Endodermal cell (in vitro differentiated cells): ENCODE results near the gene COL18A1. TPM values are rescaled to one million over a fixed set of nuclear protein-coding genes. Genes with fewer than 3 reads are reported as not detected.

ENCODE experiments used
- DNase-seq: peaks from one replicate; pipeline ENCODE4 v3.0.0-alpha.2; 2017
- H3K27ac ChIP-seq: 2 replicates; pipeline ENCODE4 v1.5.1; 2013; ENCODE audit warnings: mild to moderate bottlenecking, low read depth, low read length, moderate library complexity
- H3K27me3 ChIP-seq: 2 replicates; pipeline ENCODE4 v1.6.1; 2013; ENCODE audit warnings: mild to moderate bottlenecking, low read length, moderate library complexity; ENCODE audit not compliant: insufficient read depth, control insufficient read depth, poor library complexity, severe bottlenecking
- H3K36me3 ChIP-seq: 2 replicates; pipeline ENCODE4 v1.7.0; 2013; ENCODE audit warnings: mild to moderate bottlenecking, low read length, moderate library complexity; ENCODE audit not compliant: control insufficient read depth, insufficient read depth
- H3K4me1 ChIP-seq: one replicate; pipeline ENCODE4 v1.7.0; 2013; ENCODE audit warnings: low read length; ENCODE audit not compliant: control insufficient read depth, insufficient read depth
- H3K4me3 ChIP-seq: 2 replicates; pipeline ENCODE4 v1.5.1; 2013; ENCODE audit warnings: mild to moderate bottlenecking, low read length, moderate library complexity
- H3K9ac ChIP-seq: 2 replicates; pipeline ENCODE4 v1.6.1; 2013; ENCODE audit warnings: mild to moderate bottlenecking, low read length, moderate library complexity; ENCODE audit not compliant: poor library complexity, severe bottlenecking; ENCODE audit errors: extremely low read depth
- H3K9me3 ChIP-seq: 2 replicates; pipeline ENCODE4 v1.6.1; 2013; ENCODE audit warnings: mild to moderate bottlenecking, low read length, moderate library complexity; ENCODE audit not compliant: control insufficient read depth
- H3K27ac Mint-ChIP-seq: 2 replicates; pipeline ENCODE4 v1.8.0; 2020; ENCODE audit warnings: mixed read lengths
- H3K27me3 Mint-ChIP-seq: 2 replicates; pipeline ENCODE4 v1.8.0; 2021; ENCODE audit warnings: mild to moderate bottlenecking, mixed read lengths; ENCODE audit not compliant: insufficient read depth
- H3K36me3 Mint-ChIP-seq: 2 replicates; pipeline ENCODE4 v1.8.0; 2020; ENCODE audit warnings: low read depth, mixed read lengths
- H3K4me1 Mint-ChIP-seq: 2 replicates; pipeline ENCODE4 v1.8.0; 2020; ENCODE audit warnings: mixed read lengths
- H3K4me3 Mint-ChIP-seq: 2 replicates; pipeline ENCODE4 v1.8.0; 2020; ENCODE audit warnings: mild to moderate bottlenecking, moderate library complexity, mixed read lengths
- H3K9me3 Mint-ChIP-seq: 2 replicates; pipeline ENCODE4 v1.8.0; 2020; ENCODE audit warnings: mild to moderate bottlenecking, mixed read lengths
- CTCF ChIP-seq: fragments of 200-600 bp; sonication (generic); conservative IDR thresholded peaks from 2 replicates; pipeline ENCODE4 v1.5.0; 2021; ENCODE audit warnings: antibody characterized with exemption, mild to moderate bottlenecking
- WGBS, 2 experiments: methylation state at CpG; one replicate each; pipeline versions ENCODE4 v1.1.5 to v1.1.7; 2013; ENCODE audit warnings: missing lambda C conversion rate in 2 of 2, mixed read lengths in 1 of 2; ENCODE audit not compliant: insufficient coverage in 1 of 2, insufficient read length in 1 of 2; 5-methylcytosine and 5-hydroxymethylcytosine counted together
- total RNA-seq, 2 donors: library from RNA; stranded (reverse); fragmentation: NEBNext Ultra II Directional in 1 of 2; extraction: Animal tissue kit (Norgen Biotek cat#: 25700) in 1 of 2; gene quantifications; 2 replicates in 1 of 2; 3 replicates in 1 of 2; pipeline ENCODE4 v1.2.1, GENCODE V29; 2021

Gene COL18A1
- total RNA-seq, 2 donors from 2014 or later: 332 to 398 TPM

- Histone ChIP-seq H3K36me3 (no peaks in the 10 kb centered on the region), H3K9me3 (no peaks in the 10 kb centered on the region), H3K4me1 (peaks cover 38% of the 10 kb centered on the region), H3K9ac (no peak overlapping the region), H3K27me3 (no peaks in the 10 kb centered on the region), H3K4me3 (no peak overlapping the region), H3K27ac (peak overlapping the region; percentile 56)
- no peak for TF ChIP-seq CTCF
- H3K9me3 Mint-ChIP-seq: no peaks in the 10 kb centered on the region
- no peaks in the 10 kb centered on the region for H3K36me3 Mint-ChIP-seq
- H3K27me3 Mint-ChIP-seq: no peaks in the 10 kb centered on the region
- H3K27ac Mint-ChIP-seq: peak overlapping the region; percentile 16
- H3K4me1 Mint-ChIP-seq: peaks cover 59% of the 10 kb centered on the region
- DNase-seq: no peak
- whole genome bisulfite sequencing, 2 experiments: 75 to 89% methylated on average over 8 to 19 of the region's 19 CpGs
- no peak overlapping the region for H3K4me3 Mint-ChIP-seq
Measured at GRCh38 chr21:45363921-45364467, 41.0 kb upstream of the COL18A1 start.

- Mint-ChIP-seq H3K27me3 (no peaks in the 10 kb centered on the region), H3K9me3 (no peaks in the 10 kb centered on the region), H3K27ac (peak overlapping the region; percentile 66), H3K4me3 (no peak overlapping the region), H3K36me3 (no peaks in the 10 kb centered on the region), H3K4me1 (peaks cover 56% of the 10 kb centered on the region)
- Histone ChIP-seq H3K36me3 (no peaks in the 10 kb centered on the region), H3K27me3 (no peaks in the 10 kb centered on the region), H3K9me3 (no peaks in the 10 kb centered on the region), H3K4me3 (no peak overlapping the region), H3K4me1 (peaks cover 33% of the 10 kb centered on the region), H3K27ac (peak overlapping the region; percentile 56), H3K9ac (no peak overlapping the region)
- TF ChIP-seq CTCF: no peak
- peak; percentile 69 for DNase-seq
- 85 to 86% methylated on average over 11 to 29 of the region's 29 CpGs for WGBS, 2 experiments
Measured at GRCh38 chr21:45364468-45365185, 40.3 kb upstream of the COL18A1 start.

GRCh38 chr21:45365186-45365607 lies 39.8 kb upstream of the COL18A1 start:
- Mint-ChIP-seq H3K27ac (peak overlapping the region; percentile 96), H3K27me3 (no peaks in the 10 kb centered on the region), H3K4me1 (peaks cover 53% of the 10 kb centered on the region), H3K4me3 (no peak overlapping the region), H3K36me3 (no peaks in the 10 kb centered on the region), H3K9me3 (no peaks in the 10 kb centered on the region)
- Histone ChIP-seq H3K9me3 (no peaks in the 10 kb centered on the region), H3K4me1 (peaks cover 27% of the 10 kb centered on the region), H3K36me3 (no peaks in the 10 kb centered on the region), H3K27me3 (no peaks in the 10 kb centered on the region), H3K9ac (peak overlapping the region; percentile 69), H3K27ac (peak overlapping the region; percentile 63), H3K4me3 (no peak overlapping the region)
- no peak for DNase-seq
- 85 to 88% methylated on average over 15 to 25 of the region's 25 CpGs for WGBS, 2 experiments
- no peak for TF ChIP-seq CTCF
